HG03520 (cell line): ENCODE measurements around the gene RNF7.
"Not testable (repeated sequence)": the region's sequence is repeated elsewhere in the genome, so short reads cannot be mapped to it uniquely, and the experiment has no call there.

ENCODE experiments used
- ATAC-seq: cut with Tn5 transposase; IDR thresholded peaks from one replicate; pipeline ENCODE4 v1.9.1; 2021; ENCODE audit warnings: mild to moderate bottlenecking, moderate library complexity; ENCODE audit not compliant: unreplicated experiment

The RNF7 gene

DNA sequence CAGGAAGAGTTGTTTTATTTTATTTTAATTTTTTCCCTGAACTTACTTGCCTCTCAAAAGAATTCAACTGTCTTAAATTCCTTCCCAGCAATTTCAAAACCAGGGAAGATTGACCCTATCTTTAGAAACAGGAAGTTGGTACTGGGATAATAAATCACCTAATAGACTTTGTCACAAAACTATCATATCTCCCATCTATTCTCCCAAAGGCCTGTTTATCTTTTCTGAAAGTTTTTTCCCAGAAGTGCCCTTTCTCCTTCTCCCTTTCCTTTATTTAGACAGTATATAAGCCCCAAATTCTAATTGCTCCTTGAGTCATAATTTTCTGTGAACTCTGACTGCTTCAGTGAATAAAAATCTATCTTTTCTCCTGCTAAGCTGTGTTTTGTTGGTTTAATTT lies 2.9 kb upstream of the RNF7 start:
- ATAC-seq = no peak

DNA sequence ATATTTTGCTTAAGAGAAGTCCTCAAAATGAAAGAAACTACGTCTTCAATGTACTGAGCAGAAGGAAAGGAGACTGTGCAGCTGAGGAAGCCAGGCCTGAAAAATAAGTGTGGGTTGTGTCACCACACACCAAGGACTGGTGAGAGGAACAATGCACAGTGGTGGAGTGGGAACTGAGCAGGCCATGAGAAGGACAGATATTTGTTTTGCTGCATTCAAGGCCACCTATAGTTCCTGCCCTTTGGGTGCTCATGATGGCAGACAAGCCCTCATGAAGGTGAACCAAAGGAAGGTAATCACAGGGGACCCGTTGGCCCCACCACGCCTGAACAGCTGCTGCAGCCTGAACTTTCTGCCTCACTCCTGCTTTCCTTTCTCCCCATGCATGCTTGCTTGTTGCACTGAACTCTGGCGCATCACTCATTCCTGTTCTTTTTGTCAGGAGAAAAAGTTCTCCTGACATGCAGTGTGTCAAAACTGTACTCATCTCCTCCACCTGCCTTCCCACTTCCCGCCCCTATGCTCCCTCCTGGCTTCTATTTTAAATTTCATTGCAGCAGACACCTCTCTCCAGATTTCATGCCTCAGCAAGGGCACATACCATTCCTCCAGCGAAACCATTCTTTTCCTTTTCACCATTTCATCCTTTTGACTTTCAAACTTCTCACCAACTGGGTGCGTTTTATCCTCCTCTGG lies 2.2 kb upstream of the RNF7 start:
- no peak for ATAC-seq

DNA sequence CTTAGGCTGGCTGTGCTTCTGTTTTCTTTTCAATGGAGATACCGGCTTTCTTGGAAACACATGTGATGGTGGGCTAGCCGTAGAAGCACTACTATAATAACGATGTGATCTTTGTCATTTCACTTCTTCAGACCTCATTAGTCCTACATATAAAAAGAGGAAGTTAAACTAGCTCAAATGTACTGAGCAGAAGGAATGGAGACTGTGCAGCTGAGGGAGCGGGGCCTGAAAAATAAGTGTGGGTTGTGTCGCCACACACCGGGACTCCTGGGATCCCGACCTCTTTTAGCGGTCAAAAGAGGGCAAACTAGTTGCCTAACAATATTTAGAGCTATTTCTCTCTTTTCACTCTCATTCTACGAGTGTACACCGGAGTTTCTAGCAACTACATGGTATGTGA lies 1.0 kb upstream of the RNF7 start:
- no peak for ATAC-seq

DNA sequence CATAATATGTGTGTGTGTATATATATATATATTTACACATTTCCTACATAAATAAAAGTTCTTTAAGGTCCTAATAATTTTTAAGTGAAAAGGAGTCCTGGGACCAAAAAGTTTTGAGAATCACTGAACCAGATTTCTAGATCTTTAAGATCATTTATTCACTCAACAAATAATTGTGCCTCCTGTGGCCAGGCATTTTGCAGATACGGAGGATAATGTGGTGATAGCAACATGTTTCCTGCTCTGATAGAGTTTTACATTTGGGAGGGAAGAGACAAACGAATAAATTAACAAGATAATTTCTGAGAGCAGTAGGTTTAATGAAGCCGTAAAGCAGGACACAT lies 448 bp upstream of the RNF7 start:
- no peak for ATAC-seq

DNA sequence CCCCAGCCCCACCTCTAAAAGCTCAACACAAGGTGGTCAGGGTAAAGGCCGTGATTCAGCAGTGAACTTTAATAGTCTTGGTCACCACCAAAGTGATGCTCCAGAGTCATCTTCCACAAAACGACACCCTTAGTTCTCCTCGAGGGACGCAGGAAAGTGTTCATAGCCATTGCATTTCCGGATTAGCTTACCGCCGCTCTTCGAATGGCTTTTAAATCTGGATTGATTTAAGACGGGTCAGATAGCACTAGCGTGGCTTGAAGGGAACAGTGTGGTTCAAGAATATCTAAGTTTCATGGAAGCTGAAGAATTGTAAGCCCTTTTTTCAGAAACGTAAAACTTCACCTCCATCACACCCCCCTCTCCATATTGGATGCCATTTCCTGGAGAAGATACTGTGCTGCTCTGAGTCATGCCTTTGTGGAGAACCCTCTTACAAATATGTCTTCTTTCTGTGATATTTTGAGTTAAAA lies 829 bp downstream of the RNF7 start:
- ATAC-seq = no peak

DNA sequence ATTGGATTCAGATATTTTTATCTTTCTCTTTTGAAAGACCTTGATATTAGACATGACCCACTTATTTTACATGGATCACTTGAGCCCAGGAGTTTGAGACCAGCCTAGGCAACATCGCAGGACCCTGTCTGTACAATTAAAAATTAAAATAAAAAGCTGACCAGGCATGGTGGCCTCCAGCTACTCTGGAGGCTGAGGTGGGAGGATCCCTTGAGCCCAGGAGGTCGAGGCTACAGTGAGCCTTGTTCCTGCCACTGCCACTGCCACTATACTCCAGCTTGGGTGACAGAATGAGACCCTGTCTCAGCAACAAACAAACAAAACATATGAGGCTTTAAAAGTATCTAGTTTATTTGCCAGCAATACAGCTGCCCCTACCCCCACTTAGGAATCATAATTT lies 1.6 kb downstream of the RNF7 start:
- no peak for ATAC-seq

DNA sequence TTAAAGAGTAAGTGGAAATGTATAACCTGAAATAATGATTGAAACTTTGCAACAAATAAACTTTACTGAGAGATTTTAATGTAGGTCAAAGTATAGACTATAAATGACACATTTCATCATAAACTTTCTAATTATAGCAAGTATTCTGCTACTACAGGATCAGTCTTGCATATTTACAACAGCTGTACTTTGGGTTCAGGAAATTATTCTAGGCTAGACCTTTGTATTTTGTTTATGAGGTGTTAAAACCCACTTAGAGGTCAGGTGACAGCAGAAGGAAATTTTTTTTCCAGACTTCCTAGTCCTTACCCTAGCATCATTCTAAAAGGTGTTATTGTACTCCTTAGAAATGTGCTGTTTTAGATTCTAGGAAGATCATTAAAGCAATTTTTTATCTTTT lies 2.3 kb downstream of the RNF7 start:
- no peak for ATAC-seq

DNA sequence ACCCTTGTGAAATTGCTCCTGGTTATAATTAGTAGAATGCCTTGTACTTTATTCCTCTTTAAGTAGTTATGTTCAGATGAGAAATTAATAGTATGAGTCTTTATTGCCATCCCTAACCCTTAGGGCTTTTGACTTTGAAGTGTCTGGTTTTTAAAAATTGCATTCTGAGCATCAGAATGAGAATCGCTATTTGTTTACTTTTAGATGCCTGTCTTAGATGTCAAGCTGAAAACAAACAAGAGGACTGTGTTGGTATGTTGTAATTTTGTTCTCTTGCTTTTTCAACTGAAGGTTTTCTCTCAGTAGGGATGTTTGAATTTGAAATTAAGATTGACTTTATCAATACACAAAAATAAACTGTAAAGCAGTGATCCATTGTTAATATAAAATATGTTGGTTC lies 5.2 kb downstream of the RNF7 start:
- ATAC-seq = no peak

DNA sequence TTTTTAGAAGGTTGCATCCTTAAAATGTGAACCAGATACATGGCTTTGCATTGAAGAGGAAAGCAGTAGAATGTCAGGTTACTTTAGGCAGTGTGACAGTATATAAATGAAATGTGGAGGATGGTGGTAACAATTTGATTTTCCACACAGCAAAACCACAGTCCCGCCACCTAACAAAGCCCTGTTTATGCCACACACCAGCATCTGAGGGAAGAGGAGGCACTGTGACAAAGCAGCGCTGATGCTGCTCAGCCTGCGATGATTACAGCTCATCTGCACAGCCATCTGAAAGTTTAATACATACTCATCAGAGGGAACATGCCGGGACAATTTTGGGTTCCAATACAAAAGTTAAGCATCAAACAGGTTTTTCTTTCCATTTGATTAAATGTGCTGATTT lies 8.9 kb downstream of the RNF7 start:
- ATAC-seq = no peak

DNA sequence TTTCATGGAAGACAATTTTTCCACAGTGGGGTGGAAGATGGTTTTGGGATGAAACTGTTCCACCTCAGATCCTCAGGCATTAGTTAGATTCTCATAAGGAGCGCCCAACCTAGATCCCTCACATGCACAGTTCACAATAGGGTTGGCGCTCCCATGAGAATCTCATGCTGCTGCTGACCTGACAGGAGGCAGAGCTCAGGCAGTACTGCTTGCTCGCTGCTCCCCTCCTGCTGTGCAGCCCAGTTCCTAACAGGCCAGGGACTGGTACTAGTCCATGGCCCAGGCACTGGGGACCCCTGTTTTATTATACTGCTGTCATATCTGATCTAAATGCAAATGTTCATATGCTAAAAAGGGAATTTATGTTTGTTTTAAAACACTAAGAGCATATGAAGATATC lies 15.3 kb downstream of the RNF7 start:
- ATAC-seq = no peak

DNA sequence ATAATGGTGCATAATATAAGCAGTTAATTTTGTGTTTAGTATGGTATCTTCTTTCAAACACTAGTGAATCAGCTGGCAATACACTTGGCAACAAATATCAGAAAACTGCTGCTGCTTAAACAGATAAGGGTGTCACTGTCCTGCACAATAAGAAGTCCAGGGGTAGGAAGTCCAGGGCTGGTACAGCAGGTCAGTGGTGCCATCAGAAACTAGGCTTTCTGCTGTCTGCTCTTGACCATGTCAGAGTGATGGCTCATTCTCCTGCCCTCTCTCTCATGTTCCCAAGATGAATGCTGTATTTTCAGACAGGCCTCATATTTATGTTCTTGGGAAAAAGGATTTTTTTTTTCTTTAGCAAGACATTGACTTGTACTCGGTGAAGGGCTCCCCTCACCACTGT lies 15.9 kb downstream of the RNF7 start:
- no peak for ATAC-seq

DNA sequence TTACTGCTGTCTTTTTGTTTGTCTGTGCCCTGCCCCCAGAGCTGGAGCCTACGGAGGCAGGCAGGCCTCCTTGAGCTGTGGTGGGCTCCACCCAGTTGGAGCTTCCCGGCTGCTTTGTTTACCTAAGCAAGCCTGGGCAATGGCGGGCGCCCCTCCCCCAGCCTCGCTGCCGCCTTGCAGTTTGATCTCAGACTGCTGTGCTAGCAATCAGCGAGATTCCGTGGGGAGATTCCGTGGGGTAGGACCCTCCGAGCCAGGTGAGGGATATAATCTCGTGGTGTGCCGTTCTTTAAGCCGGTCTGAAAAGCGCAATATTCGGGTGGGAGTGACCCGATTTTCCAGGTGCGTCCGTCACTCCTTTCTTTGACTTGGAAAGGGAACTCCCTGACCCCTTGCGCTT lies 24.5 kb downstream of the RNF7 start:
- not testable (repeated sequence) for ATAC-seq

DNA sequence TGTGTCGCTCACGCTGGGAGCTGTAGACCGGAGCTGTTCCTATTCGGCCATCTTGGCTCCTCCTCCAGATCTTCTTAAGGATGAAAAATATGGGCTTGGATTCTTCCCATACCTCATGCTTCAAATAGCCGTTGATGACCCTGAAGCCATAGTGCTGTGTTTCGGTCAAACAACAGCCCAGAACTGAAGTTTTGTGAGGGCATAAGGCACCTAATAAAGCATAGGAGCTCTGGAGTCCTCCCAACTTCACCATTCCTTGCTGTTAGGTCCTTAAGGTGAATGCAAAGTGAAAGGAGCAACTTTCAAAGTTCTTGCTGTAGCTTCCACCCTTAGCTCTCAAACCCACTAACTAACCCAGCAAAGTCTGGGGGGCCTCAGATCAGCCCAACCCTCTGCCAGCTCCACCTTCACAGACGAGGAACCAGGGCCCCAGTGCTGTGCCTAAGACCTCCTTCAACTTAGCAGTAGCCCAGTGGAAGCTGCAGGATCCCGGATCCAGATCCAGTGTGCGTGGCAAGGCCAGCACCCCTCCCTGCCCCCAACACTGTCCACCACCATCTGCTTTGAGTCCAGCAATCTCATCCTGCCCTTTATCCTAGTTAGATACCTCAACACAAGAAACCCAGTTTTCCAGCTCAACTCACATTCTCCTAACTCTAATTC lies 25.1 kb downstream of the RNF7 start, which contains the start of gene GRK7:
TSS of gene GRK7 (plus strand) at position 321 of the 663 bp plus-strand sequence. CDS start 14,877 bp downstream, outside the sequence.
- ATAC-seq = no peak

DNA sequence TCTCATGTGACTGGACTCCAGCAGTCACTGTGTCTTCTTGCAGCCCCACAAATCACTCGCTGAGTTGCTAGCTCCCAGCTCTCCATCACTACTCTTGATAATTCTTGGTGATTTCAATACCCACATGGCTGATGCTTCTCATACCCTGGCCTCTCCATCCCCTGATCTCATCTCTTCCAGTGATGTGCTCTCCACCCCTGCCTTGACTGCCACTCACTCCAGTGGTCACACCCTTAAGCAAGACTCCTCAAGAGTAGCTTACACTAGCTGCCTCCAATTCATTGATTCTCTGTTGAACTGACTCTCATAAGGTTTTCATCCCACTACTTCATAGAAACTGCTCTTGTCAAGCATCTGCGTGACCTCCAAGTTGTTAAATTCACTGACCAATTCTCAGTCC lies 25.9 kb downstream of the RNF7 start:
- ATAC-seq = no peak

DNA sequence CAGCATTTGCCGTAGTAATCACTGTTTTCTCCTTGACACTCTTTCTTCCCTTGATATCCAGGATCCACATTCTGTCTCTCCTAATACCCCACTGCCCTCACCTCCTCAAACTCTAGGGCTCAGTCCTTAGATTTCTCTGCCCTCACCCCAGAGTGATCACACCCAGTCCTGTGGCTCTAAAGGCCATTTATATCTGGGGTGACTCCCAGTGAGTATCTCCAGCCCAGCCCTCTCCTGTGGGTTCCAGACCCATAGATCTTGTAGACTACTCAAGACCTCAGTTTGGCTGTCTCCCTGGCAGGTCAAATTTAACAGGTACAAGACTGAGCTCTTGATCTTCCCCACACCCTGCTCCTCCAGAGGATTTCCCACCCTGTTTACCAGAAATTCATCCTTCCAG lies 26.4 kb downstream of the RNF7 start:
- no peak for ATAC-seq

DNA sequence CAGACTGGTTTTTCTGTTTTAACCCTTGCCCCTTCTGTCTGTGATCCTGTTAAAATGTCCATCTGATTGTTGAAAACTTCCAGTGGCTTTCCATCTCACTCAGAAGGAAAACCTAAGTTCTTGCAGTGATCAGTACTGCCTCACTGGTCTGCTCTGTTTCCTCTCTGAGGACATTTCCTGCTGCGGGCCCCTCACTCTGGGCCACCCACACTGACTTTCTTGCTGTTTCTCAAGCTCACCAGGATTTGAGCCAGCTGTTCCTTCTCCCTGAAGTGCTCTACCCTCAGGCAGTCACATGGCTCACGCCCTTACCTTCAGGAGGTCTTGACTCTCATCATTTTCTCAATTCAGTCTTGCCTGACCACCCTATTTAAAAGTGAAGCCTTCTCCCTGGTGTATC lies 26.9 kb downstream of the RNF7 start:
- no peak for ATAC-seq

DNA sequence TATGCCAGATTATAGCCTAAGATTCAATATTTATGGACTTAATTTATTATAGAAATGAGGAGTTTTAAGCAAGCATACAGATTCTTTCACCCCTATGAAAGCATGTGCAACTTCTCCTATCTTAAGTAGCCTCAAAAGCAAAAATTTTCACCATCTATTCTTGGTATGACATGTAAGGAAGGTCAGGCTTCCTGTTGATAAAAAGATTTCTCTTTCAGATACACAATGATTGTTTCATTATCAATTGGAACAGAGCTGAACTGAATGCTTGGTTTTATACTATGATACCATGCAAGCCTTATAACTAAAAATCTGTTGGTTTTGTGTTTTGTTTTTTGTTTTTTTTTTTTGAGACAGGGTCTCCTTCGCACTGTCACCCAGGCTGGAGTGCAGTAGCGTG lies 29.0 kb downstream of the RNF7 start:
- ATAC-seq = no peak

DNA sequence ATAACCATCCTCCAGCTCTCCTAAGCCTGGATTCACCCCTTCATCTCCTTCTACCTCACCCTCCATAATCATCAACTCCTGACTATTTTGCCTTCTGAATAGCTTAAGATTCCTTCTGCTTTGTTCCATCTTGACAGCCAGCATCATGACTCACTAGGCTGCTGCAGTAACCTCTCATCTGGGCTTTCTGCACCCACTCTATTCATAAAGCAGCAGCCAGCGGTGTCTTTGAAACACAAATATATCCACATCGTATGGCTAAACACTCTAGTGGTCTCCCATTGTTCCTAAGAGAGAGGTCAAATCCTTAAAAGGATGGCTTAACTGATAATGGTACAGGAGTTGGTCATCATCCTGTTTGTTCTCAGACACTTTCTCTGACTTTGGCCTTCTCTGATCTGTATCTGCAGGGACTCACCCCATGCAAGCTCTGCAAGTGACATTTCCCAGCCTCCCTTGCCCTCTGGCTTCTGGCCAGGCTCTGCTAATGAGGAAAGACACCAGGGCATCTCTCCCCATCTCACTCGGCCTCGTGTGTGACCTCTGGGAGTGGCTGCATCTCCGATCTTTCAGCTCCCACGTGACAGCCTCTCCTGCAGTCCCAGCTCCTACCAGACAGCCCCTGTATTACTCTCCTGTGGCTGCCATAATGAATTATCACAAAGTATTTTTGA lies 31.3 kb downstream of the RNF7 start:
- ATAC-seq = no peak

DNA sequence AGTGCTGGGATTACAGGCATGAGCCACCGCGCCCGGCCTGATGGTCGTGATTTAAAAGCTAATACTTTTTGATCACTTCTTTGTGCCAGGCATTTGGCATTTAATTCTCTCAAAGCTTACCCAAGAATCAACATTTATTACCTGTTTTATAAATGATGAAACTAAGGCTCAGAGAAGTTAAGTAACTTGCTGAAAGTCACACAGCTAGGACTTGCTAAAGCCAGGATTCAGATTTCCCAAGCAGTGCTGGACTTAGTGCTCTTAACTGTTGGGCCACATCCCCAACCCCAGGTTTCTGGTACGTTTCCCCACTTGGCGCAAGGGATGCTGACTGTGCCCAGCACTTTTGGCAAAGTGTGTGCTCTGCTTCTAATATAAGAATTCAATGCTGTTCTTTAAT lies 35.6 kb downstream of the RNF7 start:
- no peak for ATAC-seq

DNA sequence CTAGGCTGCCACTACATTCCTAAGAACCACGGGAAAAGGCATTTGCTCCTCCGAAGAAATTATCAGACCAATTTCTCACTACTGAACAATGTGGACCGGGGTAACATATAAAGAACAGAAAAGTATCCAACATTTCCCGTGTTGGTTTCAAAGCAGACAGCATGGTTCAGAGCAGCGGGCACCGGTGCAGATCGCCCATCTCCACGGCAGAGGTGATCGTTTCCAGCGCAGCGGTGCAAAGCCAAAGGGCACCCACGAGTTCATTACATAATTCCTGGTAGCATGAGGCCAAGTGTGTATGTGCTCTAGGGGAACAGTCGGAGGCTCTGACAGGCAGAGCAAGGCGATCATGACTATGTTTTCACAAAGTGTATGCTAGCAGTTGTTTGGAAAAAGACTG lies 38.3 kb downstream of the RNF7 start:
- ATAC-seq = no peak

DNA sequence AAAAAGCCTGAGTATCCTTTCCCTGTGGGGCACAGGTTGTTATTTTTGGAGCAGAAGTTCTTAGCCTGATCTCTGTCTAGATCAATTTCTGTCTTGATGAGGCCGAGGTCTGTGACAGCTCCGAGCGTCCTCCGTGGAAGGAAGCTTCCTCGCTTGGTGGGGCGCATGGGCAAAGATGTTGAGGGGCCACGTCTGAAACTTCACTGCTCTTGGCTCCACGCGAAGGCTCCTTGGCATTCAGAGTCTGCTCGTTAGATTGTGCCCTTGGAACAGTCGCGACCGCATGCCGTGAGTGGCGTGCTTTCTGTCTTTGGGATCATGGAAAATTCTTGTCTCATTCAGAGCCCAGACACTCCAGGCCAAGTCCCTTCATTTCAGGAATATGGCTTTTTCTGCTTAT lies 38.8 kb downstream of the RNF7 start:
- ATAC-seq = no peak
